Testis (tissue), 3 donors: ENCODE data around the gene CBLC. TPM values are rescaled to one million over a fixed set of nuclear protein-coding genes. Genes with fewer than 3 reads are reported as not detected.

Experiments used
- DNase-seq: peaks from one replicate; pipeline ENCODE4 v3.0.0-alpha.2; 2019
- H3K27ac ChIP-seq, 2 donors: fragments of 200-600 bp; sonication (generic); one replicate each; pipeline ENCODE4 v1.5.1; 2019
- H3K27me3 ChIP-seq: fragments of 200-600 bp; sonication (generic); one replicate; pipeline ENCODE4 v1.5.1; 2019
- H3K36me3 ChIP-seq: fragments of 200-600 bp; sonication (generic); one replicate; pipeline ENCODE4 v1.5.1; 2017; ENCODE audit warnings: low read depth; ENCODE audit errors: missing control alignments
- H3K4me1 ChIP-seq: fragments of 200-600 bp; sonication (generic); one replicate; pipeline ENCODE4 v1.5.1; 2019
- H3K4me3 ChIP-seq, 2 donors: fragments of 200-600 bp; sonication (generic); one replicate each; pipeline ENCODE4 v1.5.1; 2017 to 2019
- H3K9me3 ChIP-seq: fragments of 200-600 bp; sonication (generic); one replicate; pipeline ENCODE4 v1.5.1; 2017
- CTCF ChIP-seq, 3 experiments: fragments of 450-650 bp in 2 of 3; fragments of 200-600 bp in 1 of 3; sonication (generic) in 1 of 3; IDR thresholded peaks; one replicate each; pipeline ENCODE4 v1.5.1; 2016 to 2019; ENCODE audit warnings: antibody characterized with exemption in 3 of 3, mild to moderate bottlenecking in 2 of 3, moderate library complexity in 1 of 3
- POLR2A ChIP-seq: fragments of 450-650 bp; IDR thresholded peaks from one replicate; pipeline ENCODE4 v1.6.1; 2017; ENCODE audit warnings: antibody characterized with exemption, mild to moderate bottlenecking, moderate library complexity
- WGBS, 2 donors: methylation state at CpG; one replicate each; pipeline ENCODE4 v1.1.5; 2018; 5-methylcytosine and 5-hydroxymethylcytosine counted together
- intact Hi-C: fragments of 100-400 bp; cut with DNase I; formaldehyde crosslinking; loops from one replicate; pipeline ENCODE4 v1.15.1; 2023; ENCODE audit warnings: low total_unique reads
- polyA plus RNA-seq: library from polyadenylated mRNA; stranded (reverse); fragments of 350-450 nt; fragmentation: Illumina TruSeq; extraction: RNeasy Lipid Tissue Mini Kit (QIAGEN cat#74804); gene quantifications from one replicate; pipeline ENCODE4 v1.2.3, GENCODE V29; 2014; ENCODE audit warnings: low read depth, low replicate concordance; ENCODE audit not compliant: insufficient read depth
- total RNA-seq, 2 donors: library from RNA; depleted of rRNA; stranded (reverse); fragments of >200 nt; gene quantifications; one replicate each; pipeline ENCODE4 v1.2.3, GENCODE V29; 2016

The CBLC gene
- total and polyA plus RNA-seq, 3 donors from 2014 or later: 1.9 to 6.9 (median 4.9) TPM

DNA sequence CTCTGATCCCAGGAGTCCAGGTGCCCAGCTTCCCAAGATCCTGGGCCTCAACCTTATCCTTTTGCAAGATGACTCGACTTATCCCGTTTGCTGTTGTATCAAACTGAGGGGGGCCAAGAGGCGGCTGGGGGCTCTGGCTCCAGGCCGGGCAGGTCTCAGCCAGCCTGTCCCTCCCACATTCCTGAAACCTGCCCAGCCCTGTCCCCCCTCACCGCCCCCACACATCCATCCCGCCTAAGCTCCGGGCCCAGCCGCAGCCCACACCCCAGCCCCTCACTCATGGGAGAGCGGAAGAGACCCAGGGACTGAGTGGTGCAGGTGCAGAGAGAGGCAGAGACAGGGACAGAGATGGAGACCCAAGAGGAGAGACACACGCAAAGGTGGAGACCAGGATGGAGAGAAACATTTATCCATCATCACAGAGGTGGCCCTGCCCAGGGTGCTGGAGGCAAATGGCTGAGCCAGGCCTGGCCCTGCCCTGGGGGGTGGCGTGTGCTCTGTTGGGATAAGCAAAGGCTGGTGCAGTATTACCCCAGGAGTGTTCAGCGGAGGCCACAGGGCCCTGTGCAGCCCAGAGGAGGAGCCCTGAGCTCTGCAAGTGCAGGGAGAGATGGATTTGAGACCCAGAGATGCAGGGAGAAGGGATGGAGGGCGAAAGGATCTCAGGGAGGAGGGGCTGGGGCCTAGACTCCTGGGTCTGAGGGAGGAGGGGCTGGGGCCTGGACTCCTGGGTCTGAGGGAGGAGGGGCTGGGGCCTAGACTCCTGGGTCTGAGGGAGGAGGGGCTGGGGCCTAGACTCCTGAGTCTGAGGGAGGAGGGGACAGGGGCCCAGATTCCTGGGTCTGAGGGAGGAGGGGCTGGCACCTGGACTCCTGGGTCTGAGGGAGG is 32.8 kb downstream of the CBLC start:
- 76 to 81% methylated on average over 9 to 13 of the region's 13 CpGs for WGBS, 2 donors
- intact Hi-C loops: no loop called here
- no peak overlapping the region for H3K4me3 ChIP-seq
- no peak for DNase-seq
- TF ChIP-seq CTCF (IDR thresholded peaks at IDR 0.05): no peak
- TF ChIP-seq POLR2A: no peak
- no peaks in the 10 kb centered on the region for H3K27me3 ChIP-seq
- H3K36me3 ChIP-seq: no peaks in the 10 kb centered on the region
- no peak overlapping the region for H3K27ac ChIP-seq
- H3K9me3 ChIP-seq: no peaks in the 10 kb centered on the region
- H3K4me1 ChIP-seq: peaks cover 21% of the 10 kb centered on the region

GRCh38 chr19:44811122-44811419 is 33.4 kb downstream of the CBLC start:
- intact Hi-C loops: no loop called here
- Histone ChIP-seq H3K27ac (no peak overlapping the region), H3K4me3 (no peak overlapping the region)

DNA sequence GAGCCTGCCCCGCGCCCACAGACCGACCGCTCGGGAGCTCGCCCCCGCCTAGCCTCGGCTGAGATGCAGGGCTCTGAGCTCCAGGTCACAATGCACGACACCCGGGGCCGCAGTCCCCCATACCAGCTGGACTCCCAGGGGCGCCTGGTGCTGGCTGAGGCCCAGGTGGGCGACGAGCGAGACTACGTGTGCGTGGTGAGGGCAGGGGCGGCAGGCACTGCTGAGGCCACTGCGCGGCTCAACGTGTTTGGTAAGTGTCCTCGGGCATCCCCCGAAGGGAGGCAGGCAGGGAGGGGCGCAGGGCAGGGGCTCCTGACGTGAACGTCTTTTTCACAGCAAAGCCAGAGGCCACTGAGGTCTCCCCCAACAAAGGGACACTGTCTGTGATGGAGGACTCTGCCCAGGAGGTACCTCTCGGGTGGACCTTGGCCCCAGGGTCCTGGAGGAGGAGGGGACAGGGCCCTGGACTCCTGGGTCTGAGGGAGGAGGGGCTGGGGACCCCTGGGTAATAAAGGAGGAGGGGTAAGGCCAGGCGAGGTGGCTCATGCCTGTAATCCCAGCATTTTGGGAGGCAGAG is 34.5 kb downstream of the CBLC start:
- DNase-seq: no peak
- Histone ChIP-seq H3K4me3 (no peak overlapping the region), H3K27ac (no peak overlapping the region), H3K9me3 (no peaks in the 10 kb centered on the region), H3K36me3 (no peaks in the 10 kb centered on the region), H3K4me1 (peaks cover 21% of the 10 kb centered on the region), H3K27me3 (no peaks in the 10 kb centered on the region)
- TF ChIP-seq POLR2A (no peak), CTCF (IDR thresholded peaks at IDR 0.05) (no peak)
- WGBS, 2 donors: 85 to 93% methylated on average over 27 to 28 of the region's 28 CpGs
- intact Hi-C loops: no loop called here

More at GRCh38 chr19:44811122-44811419, 33.4 kb downstream of the CBLC start:
- 80 to 89% methylated on average over 1 to 7 of the region's 7 CpGs for WGBS, 2 donors
- Histone ChIP-seq H3K36me3 (no peaks in the 10 kb centered on the region), H3K4me1 (peaks cover 21% of the 10 kb centered on the region), H3K27me3 (no peaks in the 10 kb centered on the region), H3K9me3 (no peaks in the 10 kb centered on the region)
- TF ChIP-seq CTCF (IDR thresholded peaks at IDR 0.05): no peak
- no peak for TF ChIP-seq POLR2A
- no peak for DNase-seq

GRCh38 chr19:44813070-44813840 is 35.6 kb downstream of the CBLC start:
- no peak for TF ChIP-seq POLR2A
- no peak for TF ChIP-seq CTCF (IDR thresholded peaks at IDR 0.05)
- intact Hi-C loops: no loop called here
- Histone ChIP-seq H3K27ac (no peak overlapping the region), H3K9me3 (no peaks in the 10 kb centered on the region), H3K4me1 (peaks cover 15% of the 10 kb centered on the region), H3K27me3 (no peaks in the 10 kb centered on the region), H3K36me3 (no peaks in the 10 kb centered on the region), H3K4me3 (no peak overlapping the region)
- no peak for DNase-seq
- WGBS, 2 donors: 76 to 85% methylated on average over 10 to 38 of the region's 38 CpGs
